Left ventricle myocardium inferior (tissue), 1 donor: Measurements from ENCODE around the gene PLN. TPM values are rescaled to one million over a fixed set of nuclear protein-coding genes. Genes with fewer than 3 reads are reported as not detected.
A peak's percentile ranks its signal among the peaks of the same experiment; 100 is the strongest.

Experiments used
- DNase-seq: peaks from one replicate; pipeline ENCODE4 v3.0.0-alpha.2; 2020
- H3K27ac ChIP-seq: fragments of 200-600 bp; replicated peaks from 2 replicates; pipeline ENCODE4 v1.8.0; 2021
- H3K27me3 ChIP-seq: fragments of 200-600 bp; 2 replicates; pipeline ENCODE4 v1.8.0; 2021; ENCODE audit warnings: low read depth
- H3K36me3 ChIP-seq: fragments of 200-600 bp; 2 replicates; pipeline ENCODE4 v1.8.0; 2021
- H3K4me1 ChIP-seq: fragments of 200-600 bp; 2 replicates; pipeline ENCODE4 v1.8.0; 2021
- H3K4me3 ChIP-seq: fragments of 200-600 bp; 2 replicates; pipeline ENCODE4 v1.8.0; 2021; ENCODE audit warnings: mild to moderate bottlenecking, moderate library complexity
- H3K9me3 ChIP-seq: fragments of 200-600 bp; replicated peaks from 2 replicates; pipeline ENCODE4 v1.8.0; 2021
- CTCF ChIP-seq: fragments of 200-600 bp; IDR thresholded peaks from 2 replicates; pipeline ENCODE4 v1.8.0; 2021; ENCODE audit warnings: antibody characterized with exemption, mild to moderate bottlenecking, borderline replicate concordance
- intact Hi-C: fragments of 100-400 bp; cut with micrococcal nuclease; formaldehyde crosslinking; loops from one replicate; pipeline ENCODE4 v1.11.0; 2022
- total RNA-seq: library from RNA; stranded (reverse); fragmentation: NEBNext Ultra II Directional; extraction: Animal tissue kit (Norgen Biotek cat#: 25700); gene quantifications from one replicate; pipeline ENCODE4 v1.2.1, GENCODE V29; 2021
- donor health status: DM: no; HTN: yes; CAD: no; lungs with severe emphysema.

The PLN gene
- total RNA-seq, 1 donor from 2014 or later, result 2,329 TPM

- Histone ChIP-seq H3K9me3 (no peaks in the 10 kb centered on the region), H3K27ac (no peak overlapping the region), H3K36me3 (no peaks in the 10 kb centered on the region), H3K4me3 (no peak overlapping the region), H3K4me1 (peaks cover 56% of the 10 kb centered on the region), H3K27me3 (no peaks in the 10 kb centered on the region)
- intact Hi-C loops, result no loop called here
- DNase-seq, result no peak
- TF ChIP-seq CTCF, result no peak
Observed at GRCh38 chr6:118594877-118595276, 46.8 kb downstream of the PLN start.

- intact Hi-C loops, result no loop called here
- no peaks in the 10 kb centered on the region for H3K27me3 ChIP-seq
- DNase-seq, result no peak
- peaks cover 36% of the 10 kb centered on the region for H3K4me1 ChIP-seq
- H3K9me3 ChIP-seq, result no peaks in the 10 kb centered on the region
- H3K27ac ChIP-seq, result no peak overlapping the region
- no peak overlapping the region for H3K4me3 ChIP-seq
- no peak for TF ChIP-seq CTCF
- H3K36me3 ChIP-seq, result no peaks in the 10 kb centered on the region
Observed at GRCh38 chr6:118596774-118597320, 48.8 kb downstream of the PLN start.

GRCh38 chr6:118597636-118598035 is 49.5 kb downstream of the PLN start:
- Histone ChIP-seq H3K27me3 (no peaks in the 10 kb centered on the region), H3K27ac (no peak overlapping the region), H3K4me1 (peaks cover 29% of the 10 kb centered on the region), H3K4me3 (no peak overlapping the region), H3K9me3 (no peaks in the 10 kb centered on the region), H3K36me3 (no peaks in the 10 kb centered on the region)
- no peak for DNase-seq
- intact Hi-C loops, result no loop called here
- TF ChIP-seq CTCF, result no peak

GRCh38 chr6:118598324-118598723 is 50.2 kb downstream of the PLN start:
- no peak for TF ChIP-seq CTCF
- H3K27me3 ChIP-seq, result no peaks in the 10 kb centered on the region

GRCh38 chr6:118602300-118602699 is 54.2 kb downstream of the PLN start:
- DNase-seq, result no peak
- TF ChIP-seq CTCF, result no peak
- Histone ChIP-seq H3K36me3 (no peaks in the 10 kb centered on the region), H3K4me3 (no peak overlapping the region), H3K9me3 (no peaks in the 10 kb centered on the region), H3K4me1 (peaks cover 42% of the 10 kb centered on the region), H3K27me3 (no peaks in the 10 kb centered on the region), H3K27ac (no peak overlapping the region)
- intact Hi-C loops, result no loop called here

More at GRCh38 chr6:118598324-118598723, 50.2 kb downstream of the PLN start:
- H3K36me3 ChIP-seq, result no peaks in the 10 kb centered on the region
- intact Hi-C loops, result no loop called here
- no peak overlapping the region for H3K4me3 ChIP-seq
- peak overlapping the region; percentile 17 for H3K27ac ChIP-seq
- no peak for DNase-seq
- peaks cover 29% of the 10 kb centered on the region for H3K4me1 ChIP-seq
- no peaks in the 10 kb centered on the region for H3K9me3 ChIP-seq
